Posterior vena cava (tissue), 2 donors: Measurements from ENCODE around the gene TRPM2. TPM values are rescaled to one million over a fixed set of nuclear protein-coding genes. Genes with fewer than 3 reads are reported as not detected.

Source experiments
- DNase-seq: peaks from one replicate; pipeline ENCODE4 v3.0.0-alpha.2; 2020; ENCODE audit warnings: low spot score
- intact Hi-C, 2 donors: fragments of 100-400 bp; cut with DNase I; formaldehyde crosslinking; loops; one replicate each; pipeline versions ENCODE4 v1.14.1 to v1.14.2; 2022 to 2023
- total RNA-seq, 2 donors: library from RNA; stranded (reverse); fragmentation: NEBNext Ultra II Directional; extraction: Animal tissue kit (Norgen Biotek cat#: 25700); gene quantifications; one replicate each; pipeline ENCODE4 v1.2.1, GENCODE V29; 2021
- donor health status: DM: yes; HTN: yes; CAD: no.
- donor health status: DM: yes; HTN: yes; CAD: no.

Gene TRPM2
- total RNA-seq, 2 donors from 2014 or later = 7.7 to 11.3 TPM

- peak; percentile 77 for DNase-seq
- intact Hi-C loops = no loop called here
These were observed 107.6 kb downstream of the TRPM2 start for GRCh38 chr21:44461005-44461404.

GRCh38 chr21:44461464-44462001 is 108.1 kb downstream of the TRPM2 start:
- intact Hi-C loops = no loop called here
- DNase-seq = peak; percentile 64

DNA sequence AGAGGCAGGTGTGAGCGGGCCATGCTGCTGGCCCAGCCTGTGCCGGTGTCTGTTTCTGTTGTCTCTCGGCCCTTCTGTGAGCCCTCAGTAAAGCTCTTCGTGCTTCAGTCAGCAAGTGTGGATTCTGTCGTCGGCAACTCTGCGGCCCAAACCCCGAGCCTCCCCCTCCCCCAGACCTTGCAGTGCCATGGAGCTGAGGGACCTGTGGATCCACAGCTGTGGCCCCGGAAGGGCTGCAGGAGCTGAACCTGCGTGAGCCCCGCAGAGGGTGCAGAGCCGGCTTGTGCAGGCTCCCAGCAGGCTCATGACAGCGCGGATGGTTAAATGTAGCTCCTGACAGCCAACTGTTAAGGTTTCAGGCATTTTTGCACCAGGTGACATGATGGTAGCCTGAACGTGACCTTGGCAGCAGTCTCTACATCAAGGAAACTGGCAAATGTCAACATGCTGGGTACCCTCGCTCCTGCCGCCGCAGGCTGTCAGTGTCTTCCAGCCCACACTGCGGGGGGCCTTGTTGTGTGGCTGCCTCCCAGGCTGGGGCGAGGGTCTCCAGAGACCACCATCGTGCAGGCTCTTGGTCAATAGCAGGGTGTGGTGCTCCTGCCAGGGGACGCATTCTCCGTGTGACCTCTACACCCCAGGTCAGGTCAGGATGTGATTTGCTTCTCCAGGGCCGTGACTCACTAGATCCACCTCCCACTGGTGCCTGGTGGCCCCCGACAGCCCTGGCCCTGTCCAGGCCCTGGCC is 108.8 kb downstream of the TRPM2 start:
- peak; percentile 71 for DNase-seq

DNA sequence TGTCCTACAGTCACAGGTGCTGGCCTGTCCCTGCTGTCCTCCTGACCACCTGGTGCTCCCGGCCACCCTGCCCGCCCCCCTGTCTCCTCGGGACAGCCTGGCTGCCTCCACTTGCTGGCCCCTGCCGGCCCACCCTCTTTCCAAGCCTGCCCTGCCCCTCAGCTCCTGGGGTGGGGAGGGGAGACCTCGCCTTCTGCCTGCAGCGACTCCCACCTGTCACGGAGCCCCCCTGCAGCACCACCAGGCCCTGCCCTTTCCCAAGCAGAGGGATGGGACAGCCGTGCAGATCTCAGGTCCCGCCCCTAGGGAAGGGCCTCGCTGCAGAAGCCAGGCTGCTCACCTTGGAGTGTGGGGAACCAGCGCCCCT is 109.4 kb downstream of the TRPM2 start:
- intact Hi-C loops = no loop called here
- peak; percentile 72 for DNase-seq

More for the DNA sequence above, 108.8 kb downstream of the TRPM2 start:
- intact Hi-C loops = no loop called here

GRCh38 chr21:44463724-44464123 is 110.3 kb downstream of the TRPM2 start:
- intact Hi-C loops = no loop called here
- DNase-seq = peak; percentile 78

GRCh38 chr21:44464351-44464750 is 110.9 kb downstream of the TRPM2 start:
- intact Hi-C loops = no loop called here
- DNase-seq = peak; percentile 45

DNA sequence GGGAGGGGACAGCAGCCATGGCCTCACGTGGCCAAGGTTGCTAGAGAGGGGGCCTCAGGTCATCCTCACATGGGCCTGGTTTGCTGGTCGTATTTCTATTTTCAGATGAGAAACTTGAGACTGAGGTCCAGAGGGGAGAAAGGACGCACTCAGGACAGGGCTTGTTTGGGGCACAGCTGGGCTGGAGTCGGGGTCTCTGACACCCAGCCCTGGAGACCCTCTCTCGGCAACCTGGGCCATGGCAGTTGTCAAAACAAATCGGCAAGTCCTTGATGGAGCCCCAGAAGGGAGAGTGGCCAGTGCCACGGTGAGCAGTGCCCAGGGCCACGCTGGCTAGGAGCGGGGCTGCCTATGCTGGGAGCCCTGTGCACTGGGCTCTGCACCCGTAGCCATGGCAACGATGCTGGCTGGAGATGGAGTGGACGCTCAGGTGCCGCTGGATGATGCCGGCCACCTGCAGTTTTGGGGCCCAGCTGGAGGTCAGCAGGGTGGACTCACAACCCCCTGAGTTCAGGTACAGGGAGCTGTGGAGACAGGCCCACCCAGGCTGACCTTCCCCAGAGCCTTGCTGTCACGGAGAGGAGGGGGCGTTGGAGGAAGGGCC is 113.0 kb downstream of the TRPM2 start:
- intact Hi-C loops = no loop called here
- peak; percentile 63 for DNase-seq

- intact Hi-C loops = no loop called here
- peak; percentile 44 for DNase-seq
These were observed 113.8 kb downstream of the TRPM2 start for GRCh38 chr21:44466996-44467858.

- DNase-seq = peak; percentile 57
- intact Hi-C loops = no loop called here
These were observed 114.4 kb downstream of the TRPM2 start for GRCh38 chr21:44467859-44468195.

DNA sequence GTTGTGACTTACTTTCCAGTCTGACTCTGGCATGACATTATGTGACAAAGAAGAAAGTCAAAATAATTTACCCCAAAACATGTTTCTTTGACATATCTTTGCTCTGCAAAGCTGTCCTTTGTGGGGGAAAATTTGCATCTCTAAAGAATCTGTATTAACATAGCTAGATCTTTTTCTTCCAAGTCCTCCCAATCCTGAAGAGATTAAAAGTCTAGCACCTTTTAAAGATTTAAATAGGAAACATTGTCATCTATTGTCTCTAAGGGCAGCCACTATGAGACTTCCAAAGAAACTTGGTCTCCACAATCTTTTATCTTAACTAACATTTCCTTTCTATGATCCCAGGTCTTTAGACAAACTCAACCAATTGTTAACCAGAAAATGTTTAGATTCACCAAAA is 117.9 kb downstream of the TRPM2 start:
- intact Hi-C loops = no loop called here
- no peak for DNase-seq

DNA sequence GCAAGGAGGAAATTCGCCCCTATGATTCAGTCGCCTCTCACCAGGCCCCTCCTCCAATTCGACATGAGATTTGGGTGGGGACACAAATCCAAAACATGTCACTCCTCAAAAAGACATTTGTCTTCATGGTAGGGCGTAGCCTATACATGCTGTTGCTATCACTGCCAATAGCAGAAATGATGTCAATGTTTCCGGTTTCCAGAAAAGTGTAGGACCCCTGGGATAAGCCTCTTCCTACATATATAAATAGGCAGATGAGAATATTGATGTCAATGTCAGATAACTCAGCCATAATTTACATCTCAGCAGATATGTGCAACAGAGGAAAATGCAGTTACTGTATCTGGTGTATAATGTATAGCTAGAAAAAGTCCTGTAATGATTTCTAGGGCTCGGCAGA is 118.6 kb downstream of the TRPM2 start:
- intact Hi-C loops = no loop called here
- DNase-seq = no peak

DNA sequence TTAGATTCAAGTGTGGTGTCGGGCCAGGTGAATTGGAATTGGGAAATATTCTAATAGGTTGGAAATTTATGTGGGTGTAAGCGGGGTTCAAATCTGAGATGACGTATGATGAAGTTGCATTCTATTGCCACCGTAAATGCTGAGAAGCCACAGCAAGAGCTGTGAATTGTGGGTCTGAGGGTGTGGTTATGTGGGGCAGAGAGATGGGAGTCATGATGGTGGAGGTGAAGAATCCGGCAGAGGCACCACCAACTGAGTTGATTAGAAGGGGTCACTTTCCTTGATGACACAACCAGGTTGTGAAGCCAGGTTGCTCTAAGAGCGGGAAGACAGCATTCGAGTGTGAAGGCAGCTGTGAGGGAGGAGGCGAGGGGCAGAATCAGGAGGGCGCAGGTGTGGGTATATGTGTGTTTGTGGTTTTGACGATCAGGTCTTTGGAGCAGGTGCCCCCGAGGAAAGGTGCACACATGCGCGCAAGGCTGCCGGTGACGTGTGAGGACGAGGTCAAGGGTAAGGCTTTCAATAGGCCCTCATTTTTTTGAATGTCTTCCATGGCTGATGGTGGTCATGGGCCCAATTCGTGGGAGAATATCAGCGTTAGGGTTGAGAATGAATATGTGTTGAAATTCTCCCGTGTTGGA is 120.6 kb downstream of the TRPM2 start:
- intact Hi-C loops = no loop called here
- DNase-seq = peak; percentile 32

- intact Hi-C loops = no loop called here
- peak; percentile 46 for DNase-seq
These were observed 121.9 kb downstream of the TRPM2 start for GRCh38 chr21:44475266-44475845.

DNA sequence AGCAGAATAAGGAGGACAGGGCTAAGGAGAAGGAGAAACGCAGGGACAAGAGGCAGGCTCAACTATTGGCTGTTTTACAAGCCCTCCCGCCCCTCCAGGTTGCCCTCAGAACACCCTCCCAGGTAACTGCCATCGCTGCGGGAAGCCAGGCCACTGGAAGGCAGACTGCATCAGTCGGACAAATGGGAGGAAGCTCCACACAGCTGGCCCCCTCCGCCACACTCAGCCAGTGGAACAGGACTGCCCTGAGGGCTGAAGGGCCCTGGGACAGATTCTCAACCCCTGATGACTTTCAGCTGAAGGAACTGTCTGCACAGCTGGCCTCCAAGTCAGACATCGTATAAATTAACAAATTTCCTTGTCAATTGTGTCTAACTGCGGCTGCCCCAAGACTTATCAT is 123.7 kb downstream of the TRPM2 start:
- DNase-seq = peak; percentile 30
- intact Hi-C loops = no loop called here

- intact Hi-C loops = no loop called here
- DNase-seq = peak; percentile 63
These were observed 124.3 kb downstream of the TRPM2 start for GRCh38 chr21:44477712-44478111.

- intact Hi-C loops = no loop called here
- no peak for DNase-seq
These were observed 124.8 kb downstream of the TRPM2 start for GRCh38 chr21:44478124-44478800.

- DNase-seq = peak; percentile 52
- intact Hi-C loops = loop anchor here in 1 of 2 donors (1.0 kb wide), 1 partner anchor 26 kb away; no protein-coding TSS in a partner anchor
These were observed 125.4 kb downstream of the TRPM2 start for GRCh38 chr21:44478801-44479167.

- intact Hi-C loops = loop anchor here in 1 of 2 donors (1.0 kb wide), 1 partner anchor 25 kb away; no protein-coding TSS in a partner anchor
- DNase-seq = peak; percentile 79
These were observed 126.3 kb downstream of the TRPM2 start for GRCh38 chr21:44479556-44480199.
